Keratinocyte (primary cell): Measurements from ENCODE around the gene UBE2V1. TPM values are rescaled to one million over a fixed set of nuclear protein-coding genes. Genes with fewer than 3 reads are reported as not detected.
"Not testable (repeated sequence)": the region's sequence is repeated elsewhere in the genome, so short reads cannot be mapped to it uniquely, and the experiment has no call there.

Experiments
- DNase-seq: peaks from one replicate; pipeline ENCODE4 v3.0.0-alpha.2; 2011; ENCODE audit warnings: low read depth, missing footprints, low spot score
- FAIRE-seq: peaks from 2 replicates; lab custom pipeline; 2011; peaks lifted over from hg19 to GRCh38; lab: Jason Lieb, UNC
- H2AFZ ChIP-seq: 2 replicates; pipeline ENCODE4 v1.6.0; 2012; ENCODE audit warnings: low read length, control low read depth, inconsistent platforms; ENCODE audit not compliant: control insufficient read depth
- H3K27ac ChIP-seq: 2 replicates; pipeline ENCODE4 v1.5.1; 2011; ENCODE audit warnings: low read length; ENCODE audit not compliant: control insufficient read depth, insufficient read depth
- H3K27me3 ChIP-seq: 3 replicates; pipeline ENCODE4 v1.6.0; 2011; ENCODE audit warnings: low read length; ENCODE audit not compliant: control insufficient read depth, insufficient read depth; ENCODE audit errors: extremely low read depth
- H3K36me3 ChIP-seq, 2 experiments: 2 replicates in 1 of 2; 3 replicates in 1 of 2; pipeline ENCODE4 v1.5.1; 2011; ENCODE audit warnings: low read length in 2 of 2, mild to moderate bottlenecking in 1 of 2; ENCODE audit not compliant: control insufficient read depth in 2 of 2, insufficient read depth in 2 of 2; ENCODE audit errors: extremely low read depth in 1 of 2
- H3K4me1 ChIP-seq: 3 replicates; pipeline ENCODE4 v1.5.1; 2011; ENCODE audit warnings: low read length; ENCODE audit not compliant: control insufficient read depth, insufficient read depth; ENCODE audit errors: extremely low read depth
- H3K4me2 ChIP-seq: 3 replicates; pipeline ENCODE4 v1.6.0; 2011; ENCODE audit warnings: low read depth, low read length; ENCODE audit not compliant: control insufficient read depth, insufficient read depth; ENCODE audit errors: extremely low read depth
- H3K4me3 ChIP-seq, 3 experiments: fragments of 200-600 bp in 1 of 3; sonication (generic) in 1 of 3; 2 replicates in 2 of 3; 3 replicates in 1 of 3; pipeline ENCODE4 v1.5.1; 2011 to 2016; ENCODE audit warnings: low read length in 3 of 3, mild to moderate bottlenecking in 3 of 3, control low read depth in 2 of 3, inconsistent platforms in 1 of 3, low read depth in 1 of 3, mixed read lengths in 1 of 3, mixed run types in 1 of 3, moderate library complexity in 1 of 3; ENCODE audit not compliant: control insufficient read depth in 2 of 3, insufficient read depth in 2 of 3; ENCODE audit errors: extremely low read depth in 1 of 3
- H3K79me2 ChIP-seq: 2 replicates; pipeline ENCODE4 v1.6.0; 2012; ENCODE audit warnings: low read length; ENCODE audit not compliant: control insufficient read depth, insufficient read depth
- H3K9ac ChIP-seq: 3 replicates; pipeline ENCODE4 v1.6.0; 2011; ENCODE audit warnings: low read length; ENCODE audit not compliant: control insufficient read depth, insufficient read depth; ENCODE audit errors: extremely low read depth
- H3K9me1 ChIP-seq: 3 replicates; pipeline ENCODE4 v1.6.0; 2011; ENCODE audit warnings: low read length; ENCODE audit not compliant: control insufficient read depth, insufficient read depth; ENCODE audit errors: extremely low read depth
- H3K9me3 ChIP-seq: 2 replicates; pipeline ENCODE4 v1.5.1; 2012; ENCODE audit warnings: low read depth, low read length; ENCODE audit not compliant: control insufficient read depth
- H4K20me1 ChIP-seq: 3 replicates; pipeline ENCODE4 v1.6.0; 2011; ENCODE audit warnings: low read length; ENCODE audit not compliant: control insufficient read depth, insufficient read depth; ENCODE audit errors: extremely low read depth
- CTCF ChIP-seq, 3 experiments: IDR thresholded peaks in 1 of 3; conservative IDR thresholded peaks in 1 of 3; optimal IDR thresholded peaks in 1 of 3; 2 replicates in 2 of 3; 3 replicates in 1 of 3; pipeline versions ENCODE3 to v1.5.1; 2011; ENCODE audit warnings: low read length in 3 of 3, mild to moderate bottlenecking in 3 of 3, moderate library complexity in 2 of 3, control low read depth in 1 of 3, inconsistent platforms in 1 of 3; ENCODE audit not compliant: insufficient read depth in 2 of 3; ENCODE audit errors: extremely low read depth in 1 of 3
- EZH2 ChIP-seq: IDR thresholded peaks from one replicate; pipeline ENCODE4 v1.6.1; 2012; ENCODE audit warnings: inconsistent platforms, mild to moderate bottlenecking, low read length, moderate library complexity
- dilution Hi-C: fragments of 300-500 bp; cut with MboI; formaldehyde crosslinking; loops from one replicate; pipeline ENCODE4 v1.7.0; 2020; ENCODE audit warnings: low sequenced_read_pairs; ENCODE audit not compliant: extremely low pct_ligation_motif_present
- polyA plus RNA-seq, 5 experiments: library from polyadenylated mRNA; depleted of rRNA in 3 of 5; stranded (reverse) in 3 of 5; stranded (forward) in 1 of 5; unstranded in 1 of 5; fragments of >200 nt; gene quantifications; 1 replicate in 1 of 5; 2 replicates in 3 of 5; 3 replicates in 1 of 5; pipeline versions ENCODE4 v1.2.1 to v1.2.3, GENCODE V29; 2011 to 2012; ENCODE audit warnings: missing spikeins in 2 of 5, low read depth in 1 of 5, low replicate concordance in 1 of 5

The UBE2V1 gene
- polyA plus RNA-seq, 1 donor (not counting 4 experiments of a cell fraction or from before 2014, with no cell fraction given) = 117 TPM

- H3K4me3 ChIP-seq, H2AFZ ChIP-seq, H3K27me3 ChIP-seq, H3K9me3 ChIP-seq, H3K9me1 ChIP-seq, H3K9ac ChIP-seq, dilution Hi-C loops, DNase-seq, FAIRE-seq: not testable (repeated sequence)
- Histone ChIP-seq H3K79me2 (peaks cover 90% of the 10 kb centered on the region), H3K4me2 (peak overlapping the region; percentile 17), H3K36me3 (peaks cover 11 to 28% of the 10 kb centered on the region in 2 experiments), H3K27ac (peak overlapping the region; percentile 43), H4K20me1 (peaks cover 29% of the 10 kb centered on the region), H3K4me1 (peaks cover 12% of the 10 kb centered on the region)
Measured at GRCh38 chr20:50103464-50104107, 9.4 kb downstream of the UBE2V1 start.

- H4K20me1 ChIP-seq = peaks cover 27% of the 10 kb centered on the region
- H3K4me2 ChIP-seq, H3K27me3 ChIP-seq, H3K4me3 ChIP-seq, H2AFZ ChIP-seq, H3K9ac ChIP-seq, H3K9me3 ChIP-seq, H3K9me1 ChIP-seq, FAIRE-seq, DNase-seq, dilution Hi-C loops: not testable (repeated sequence)
- H3K36me3 ChIP-seq = peaks cover 11 to 24% of the 10 kb centered on the region in 2 experiments
- H3K4me1 ChIP-seq = peaks cover 12% of the 10 kb centered on the region
- peaks cover 90% of the 10 kb centered on the region for H3K79me2 ChIP-seq
- peak overlapping the region; percentile 43 for H3K27ac ChIP-seq
Measured at GRCh38 chr20:50102551-50102950, 10.4 kb downstream of the UBE2V1 start.

- Histone ChIP-seq H3K4me2 (no peak overlapping the region), H3K9ac (no peak overlapping the region), H3K9me1 (peaks cover 8% of the 10 kb centered on the region), H2AFZ (no peak overlapping the region), H3K4me1 (peaks cover 12% of the 10 kb centered on the region), H3K27me3 (no peaks in the 10 kb centered on the region), H3K9me3 (no peaks in the 10 kb centered on the region), H3K36me3 (peaks cover 9 to 18% of the 10 kb centered on the region in 2 experiments), H3K4me3 (no peak overlapping the region), H3K27ac (no peak overlapping the region), H3K79me2 (peaks cover 90% of the 10 kb centered on the region), H4K20me1 (peaks cover 28% of the 10 kb centered on the region)
- DNase-seq (no peak), FAIRE-seq (no peak)
- TF ChIP-seq CTCF (optimal IDR thresholded peaks at IDR 0.05 in 1 of 3, IDR thresholded peaks at IDR 0.05 in 1 of 3, conservative IDR thresholded peaks at IDR 0.05 in 1 of 3; ENCODE audit: extremely low read depth in 1 of 3, insufficient read depth in 2 of 3, low read length in 3 of 3) = no peak
- TF ChIP-seq EZH2 = no peak
- dilution Hi-C loops = no loop called here
Measured at GRCh38 chr20:50101887-50102286, 11.1 kb downstream of the UBE2V1 start.
